T-helper 17 cell (primary cell): ENCODE measurements around the gene SLC12A7. TPM values are rescaled to one million over a fixed set of nuclear protein-coding genes. Genes with fewer than 3 reads are reported as not detected.

Experiments
- ATAC-seq: fragments of 150-1000 bp; cut with Tn5 transposase; 2 replicates; pipeline ENCODE4 v1.10.0; 2021; ENCODE audit warnings: mild to moderate bottlenecking, moderate library complexity
- DNase-seq, 3 donors: peaks; one replicate each; pipeline versions ENCODE4 v3.0.0 to v3.0.0-alpha.2; 2020 to 2021
- H3K9me3 ChIP-seq: one replicate; pipeline ENCODE4 v1.7.0; 2013; ENCODE audit warnings: low read length, mild to moderate bottlenecking; ENCODE audit not compliant: control insufficient read depth, poor library complexity, severe bottlenecking
- H3K27ac Mint-ChIP-seq: one replicate; pipeline ENCODE4 v1.8.0; 2022; ENCODE audit warnings: mild to moderate bottlenecking, moderate library complexity, mixed read lengths
- H3K27me3 Mint-ChIP-seq: one replicate; pipeline ENCODE4 v1.8.0; 2022; ENCODE audit warnings: mixed read lengths
- H3K36me3 Mint-ChIP-seq: one replicate; pipeline ENCODE4 v1.8.0; 2022; ENCODE audit warnings: low read depth, mixed read lengths
- H3K4me1 Mint-ChIP-seq: one replicate; pipeline ENCODE4 v1.8.0; 2022; ENCODE audit warnings: mild to moderate bottlenecking, mixed read lengths
- H3K4me3 Mint-ChIP-seq: one replicate; pipeline ENCODE4 v1.8.0; 2022; ENCODE audit warnings: mild to moderate bottlenecking, moderate library complexity, mixed read lengths
- total RNA-seq, 4 donors: library from RNA in 2 of 4; stranded (reverse) in 2 of 4; gene quantifications; one replicate each; pipeline ENCODE4 v1.2.3 and lab custom pipeline; 2022 to 2026

Gene SLC12A7
- total RNA-seq, 2 donors from 2014 or later: 36.6 to 88.0 TPM

GRCh38 chr5:1057485-1058082 lies 54.3 kb downstream of the SLC12A7 start:
- no peak overlapping the region for H3K4me3 Mint-ChIP-seq
- H3K9me3 ChIP-seq: no peaks in the 10 kb centered on the region
- no peaks in the 10 kb centered on the region for H3K27me3 Mint-ChIP-seq
- ATAC-seq (no peak), DNase-seq (peak in 1 of 3 donors; percentile 9)
- peaks cover 2% of the 10 kb centered on the region for H3K4me1 Mint-ChIP-seq
- no peaks in the 10 kb centered on the region for H3K36me3 Mint-ChIP-seq
- no peak overlapping the region for H3K27ac Mint-ChIP-seq

GRCh38 chr5:1056611-1057484 lies 55.0 kb downstream of the SLC12A7 start:
- H3K9me3 ChIP-seq: no peaks in the 10 kb centered on the region
- H3K36me3 Mint-ChIP-seq: peaks cover 2% of the 10 kb centered on the region
- no peaks in the 10 kb centered on the region for H3K27me3 Mint-ChIP-seq
- ATAC-seq: no peak
- H3K4me1 Mint-ChIP-seq: peaks cover 5% of the 10 kb centered on the region
- no peak for DNase-seq
- peak overlapping the region; percentile 78 for H3K4me3 Mint-ChIP-seq
- no peak overlapping the region for H3K27ac Mint-ChIP-seq

GRCh38 chr5:1055896-1056610 lies 55.8 kb downstream of the SLC12A7 start:
- Mint-ChIP-seq H3K4me3 (peak overlapping the region; percentile 78), H3K27me3 (no peaks in the 10 kb centered on the region), H3K36me3 (peaks cover 2% of the 10 kb centered on the region), H3K27ac (no peak overlapping the region), H3K4me1 (peaks cover 5% of the 10 kb centered on the region)
- DNase-seq (no peak), ATAC-seq (no peak)
- no peaks in the 10 kb centered on the region for H3K9me3 ChIP-seq

GRCh38 chr5:1054799-1055775 lies 56.8 kb downstream of the SLC12A7 start:
- no peaks in the 10 kb centered on the region for H3K27me3 Mint-ChIP-seq
- ATAC-seq (no peak), DNase-seq (no peak)
- H3K4me3 Mint-ChIP-seq: peak overlapping the region; percentile 33
- H3K36me3 Mint-ChIP-seq: peaks cover 2% of the 10 kb centered on the region
- no peak overlapping the region for H3K27ac Mint-ChIP-seq
- H3K4me1 Mint-ChIP-seq: peaks cover 5% of the 10 kb centered on the region
- no peaks in the 10 kb centered on the region for H3K9me3 ChIP-seq

- Mint-ChIP-seq H3K4me1 (peaks cover 5% of the 10 kb centered on the region), H3K36me3 (peaks cover 2% of the 10 kb centered on the region), H3K4me3 (no peak overlapping the region), H3K27me3 (no peaks in the 10 kb centered on the region), H3K27ac (no peak overlapping the region)
- DNase-seq (no peak), ATAC-seq (no peak)
- H3K9me3 ChIP-seq: no peaks in the 10 kb centered on the region
Observed at GRCh38 chr5:1054018-1054798, 57.7 kb downstream of the SLC12A7 start.

- H3K36me3 Mint-ChIP-seq: peaks cover 2% of the 10 kb centered on the region
- H3K27me3 Mint-ChIP-seq: no peaks in the 10 kb centered on the region
Observed at GRCh38 chr5:1053391-1054017, 58.4 kb downstream of the SLC12A7 start.

GRCh38 chr5:1052641-1053390 lies 59.0 kb downstream of the SLC12A7 start:
- H3K27me3 Mint-ChIP-seq: no peaks in the 10 kb centered on the region
- ATAC-seq (no peak), DNase-seq (no peak)
- no peak overlapping the region for H3K27ac Mint-ChIP-seq
- peaks cover 2% of the 10 kb centered on the region for H3K36me3 Mint-ChIP-seq
- H3K4me3 Mint-ChIP-seq: no peak overlapping the region
- H3K9me3 ChIP-seq: no peaks in the 10 kb centered on the region
- H3K4me1 Mint-ChIP-seq: peaks cover 6% of the 10 kb centered on the region

More at GRCh38 chr5:1053391-1054017, 58.4 kb downstream of the SLC12A7 start:
- H3K9me3 ChIP-seq: no peaks in the 10 kb centered on the region
- DNase-seq (no peak), ATAC-seq (no peak)
- peaks cover 5% of the 10 kb centered on the region for H3K4me1 Mint-ChIP-seq
- H3K4me3 Mint-ChIP-seq: no peak overlapping the region
- H3K27ac Mint-ChIP-seq: no peak overlapping the region

GRCh38 chr5:1052076-1052475 lies 59.8 kb downstream of the SLC12A7 start:
- ATAC-seq (no peak), DNase-seq (no peak)
- Mint-ChIP-seq H3K36me3 (peaks cover 2% of the 10 kb centered on the region), H3K4me1 (peaks cover 8% of the 10 kb centered on the region), H3K27me3 (no peaks in the 10 kb centered on the region), H3K27ac (no peak overlapping the region), H3K4me3 (no peak overlapping the region)
- H3K9me3 ChIP-seq: no peaks in the 10 kb centered on the region

- ATAC-seq (no peak), DNase-seq (no peak)
- H3K9me3 ChIP-seq: no peaks in the 10 kb centered on the region
- H3K36me3 Mint-ChIP-seq: peaks cover 2% of the 10 kb centered on the region
- no peak overlapping the region for H3K4me3 Mint-ChIP-seq
- peaks cover 8% of the 10 kb centered on the region for H3K4me1 Mint-ChIP-seq
- H3K27me3 Mint-ChIP-seq: no peaks in the 10 kb centered on the region
- H3K27ac Mint-ChIP-seq: no peak overlapping the region
Observed at GRCh38 chr5:1051366-1051720, 60.5 kb downstream of the SLC12A7 start.

- ATAC-seq: no peak
- H3K27ac Mint-ChIP-seq: no peak overlapping the region
- H3K4me1 Mint-ChIP-seq: peaks cover 8% of the 10 kb centered on the region
- peaks cover 2% of the 10 kb centered on the region for H3K36me3 Mint-ChIP-seq
- H3K9me3 ChIP-seq: no peaks in the 10 kb centered on the region
- no peak overlapping the region for H3K4me3 Mint-ChIP-seq
- no peaks in the 10 kb centered on the region for H3K27me3 Mint-ChIP-seq
- no peak for DNase-seq
Observed at GRCh38 chr5:1050423-1051365, 61.2 kb downstream of the SLC12A7 start.
